HepG2 (cell line): ENCODE data around the gene TVP23A. TPM values are rescaled to one million over a fixed set of nuclear protein-coding genes. Genes with fewer than 3 reads are reported as not detected.

Source experiments
- EEA1 ChIP-seq: sonication (generic); formaldehyde crosslinking; IDR thresholded peaks from 2 replicates; pipeline ENCODE4 v1.5.1; 2020; ENCODE audit warnings: mild to moderate bottlenecking, missing genetic modification reagents, borderline replicate concordance
- GATAD2A ChIP-seq: IDR thresholded peaks from 2 replicates; pipeline ENCODE4 v1.6.1; 2016
- GPN1 ChIP-seq: sonication (generic); formaldehyde crosslinking; IDR thresholded peaks from 2 replicates; pipeline ENCODE4 v1.5.1; 2020; ENCODE audit warnings: missing genetic modification reagents, borderline replicate concordance
- HES4 ChIP-seq: sonication (generic); formaldehyde crosslinking; IDR thresholded peaks from 2 replicates; pipeline ENCODE4 v1.9.0; 2021; ENCODE audit warnings: mild to moderate bottlenecking, missing genetic modification reagents, borderline replicate concordance
- HMG20B ChIP-seq: conservative IDR thresholded peaks from 2 replicates; pipeline ENCODE4 v1.6.1; 2016; ENCODE audit warnings: missing genetic modification reagents, missing compliant biosample characterization
- HOXA7 ChIP-seq: sonication (generic); formaldehyde crosslinking; IDR thresholded peaks from 2 replicates; pipeline ENCODE4 v1.8.1; 2022; ENCODE audit warnings: mild to moderate bottlenecking, missing genetic modification reagents, moderate library complexity
- IRF2 ChIP-seq: IDR thresholded peaks from 2 replicates; pipeline ENCODE4 v1.6.1; 2018; ENCODE audit warnings: missing genetic modification reagents, missing compliant biosample characterization
- KDM4B ChIP-seq: sonication (generic); formaldehyde crosslinking; IDR thresholded peaks from 2 replicates; pipeline ENCODE4 v1.4.0; 2020; ENCODE audit warnings: missing genetic modification reagents
- MXD4 ChIP-seq: IDR thresholded peaks from 2 replicates; pipeline ENCODE4 v1.6.1; 2016; ENCODE audit warnings: mild to moderate bottlenecking, missing biosample characterization, missing genetic modification reagents
- NCOR1 ChIP-seq: fragments of 200-600 bp; sonication (generic); IDR thresholded peaks from 2 replicates; pipeline ENCODE4 v1.7.0; 2017; ENCODE audit warnings: antibody characterized with exemption, low read length, borderline replicate concordance
- NFIB ChIP-seq: sonication (generic); formaldehyde crosslinking; IDR thresholded peaks from 2 replicates; pipeline ENCODE4 v1.9.0; 2021; ENCODE audit warnings: missing genetic modification reagents, mild to moderate bottlenecking, borderline replicate concordance
- NFKB2 ChIP-seq: sonication (generic); formaldehyde crosslinking; IDR thresholded peaks from 2 replicates; pipeline ENCODE4 v1.4.0; 2020; ENCODE audit warnings: missing genetic modification reagents, borderline replicate concordance
- RNF2 ChIP-seq: fragments of 450-650 bp; conservative IDR thresholded peaks from 2 replicates; pipeline ENCODE4 v1.6.1; 2016; ENCODE audit warnings: low read depth
- SMAD1 ChIP-seq: sonication (generic); formaldehyde crosslinking; IDR thresholded peaks from 2 replicates; pipeline ENCODE4 v1.4.0; 2020; ENCODE audit warnings: missing genetic modification reagents, low read depth, mild to moderate bottlenecking, borderline replicate concordance
- SRSF9 ChIP-seq: fragments of 200-400 bp; formaldehyde crosslinking; IDR thresholded peaks from 2 replicates; pipeline ENCODE4 v1.6.1; 2018; ENCODE audit warnings: borderline replicate concordance, mild to moderate bottlenecking, low read depth, low read length; ENCODE audit not compliant: insufficient read depth, poor library complexity, severe bottlenecking
- ZNF121 ChIP-seq: sonication (generic); formaldehyde crosslinking; IDR thresholded peaks from 2 replicates; pipeline ENCODE4 v1.5.0; 2020; ENCODE audit warnings: mild to moderate bottlenecking, missing genetic modification reagents
- ZNF414 ChIP-seq: sonication (generic); formaldehyde crosslinking; IDR thresholded peaks from 2 replicates; pipeline ENCODE4 v1.5.0; 2020; ENCODE audit warnings: missing genetic modification reagents
- ZNF496 ChIP-seq: sonication (generic); formaldehyde crosslinking; IDR thresholded peaks from 2 replicates; pipeline ENCODE4 v1.8.1; 2023; ENCODE audit warnings: mild to moderate bottlenecking, moderate library complexity, missing genetic modification reagents; ENCODE audit not compliant: insufficient replicate concordance
- ZNF558 ChIP-seq: sonication (generic); formaldehyde crosslinking; IDR thresholded peaks from 2 replicates; pipeline ENCODE4 v1.9.0; 2022; ENCODE audit warnings: mild to moderate bottlenecking, missing genetic modification reagents, borderline replicate concordance
- ZNF619 ChIP-seq: sonication (generic); formaldehyde crosslinking; IDR thresholded peaks from 2 replicates; pipeline ENCODE4 v1.4.0; 2020; ENCODE audit warnings: mild to moderate bottlenecking, missing genetic modification reagents
- ZNF687 ChIP-seq: sonication (generic); formaldehyde crosslinking; IDR thresholded peaks from 2 replicates; pipeline ENCODE4 v1.5.1; 2020; ENCODE audit warnings: mild to moderate bottlenecking, missing genetic modification reagents, moderate library complexity
- ZNF724P ChIP-seq: sonication (generic); formaldehyde crosslinking; IDR thresholded peaks from 2 replicates; pipeline ENCODE4 v1.8.0; 2022; ENCODE audit warnings: missing genetic modification reagents, borderline replicate concordance
- ZNF781 ChIP-seq: sonication (generic); formaldehyde crosslinking; IDR thresholded peaks from 2 replicates; pipeline ENCODE4 v1.5.1; 2020; ENCODE audit warnings: borderline replicate concordance, mild to moderate bottlenecking, missing genetic modification reagents; ENCODE audit errors: not compliant biosample characterization
- ZNF839 ChIP-seq: sonication (generic); formaldehyde crosslinking; IDR thresholded peaks from 2 replicates; pipeline ENCODE4 v1.4.0; 2020; ENCODE audit warnings: missing genetic modification reagents, mild to moderate bottlenecking, borderline replicate concordance
- ZSCAN12 ChIP-seq: sonication (generic); formaldehyde crosslinking; IDR thresholded peaks from 2 replicates; pipeline ENCODE4 v1.9.0; 2021; ENCODE audit warnings: mild to moderate bottlenecking, missing genetic modification reagents
- ZSCAN22 ChIP-seq: sonication (generic); formaldehyde crosslinking; IDR thresholded peaks from 2 replicates; pipeline ENCODE4 v1.4.0; 2020; ENCODE audit warnings: mild to moderate bottlenecking, missing genetic modification reagents
- ZSCAN31 ChIP-seq: sonication (generic); formaldehyde crosslinking; IDR thresholded peaks from 2 replicates; pipeline ENCODE4 v1.5.0; 2020; ENCODE audit warnings: low read depth, mild to moderate bottlenecking, missing genetic modification reagents
- polyA plus RNA-seq, 8 experiments: library from polyadenylated mRNA; depleted of rRNA in 3 of 8; stranded (reverse) in 7 of 8; unstranded in 1 of 8; fragments of >200 nt; fragmentation: Illumina TruSeq in 4 of 8; extraction: Trizol in 4 of 8; gene quantifications; 2 replicates each; pipeline versions ENCODE4 v1.2.1 to v1.2.3, GENCODE V29; 2011 to 2016; ENCODE audit warnings: low read depth in 4 of 8, missing spikeins in 1 of 8, mixed read lengths in 1 of 8; ENCODE audit not compliant: insufficient read depth in 1 of 8
- total RNA-seq, 5 experiments: library from RNA; depleted of rRNA; stranded (reverse); fragments of >200 nt; fragmentation: Illumina TruSeq; extraction: Trizol; gene quantifications; 2 replicates each; pipeline ENCODE4 v1.2.3, GENCODE V29; 2016; ENCODE audit warnings: low read depth in 1 of 5

Gene TVP23A
- total and polyA plus RNA-seq, 2 of the 13 experiments (the other 11 are each of a cell fraction or from before 2014, with no cell fraction given) = not detected

- TF ChIP-seq KDM4B (CRISPR knock-in tag) (0 out of 2 replicates have a peak, but pooled peaks have one; percentile 53), GPN1 (no peak), ZNF781 (CRISPR knock-in tag) (no peak), HES4 (CRISPR knock-in tag) (no peak), MXD4 (no peak), ZNF724P (CRISPR knock-in tag) (no peak), HOXA7 (no peak), SMAD1 (CRISPR knock-in tag) (no peak), GATAD2A (no peak), IRF2 (CRISPR knock-in tag) (peak; percentile 56), ZSCAN22 (no peak), NFKB2 (CRISPR knock-in tag) (no peak), NFIB (CRISPR knock-in tag) (no peak), ZNF496 (CRISPR knock-in tag) (no peak), HMG20B (no peak), ZSCAN31 (no peak), ZNF687 (no peak; the same call in 1 of the 2 replicates), NCOR1 (no peak), ZNF558 (no peak), ZNF121 (CRISPR knock-in tag) (no peak), EEA1 (CRISPR knock-in tag) (no peak), ZSCAN12 (CRISPR knock-in tag) (no peak), RNF2 (no peak), ZNF839 (CRISPR knock-in tag) (no peak), SRSF9 (no peak), ZNF414 (CRISPR knock-in tag) (no peak), ZNF619 (no peak)
Observed at GRCh38 chr16:10737068-10737625, 81.4 kb downstream of the TVP23A start (continued).
